GM19463 (cell line): ENCODE results near the gene ZNF479.
"Not testable (repeated sequence)": the region's sequence is repeated elsewhere in the genome, so short reads cannot be mapped to it uniquely, and the experiment has no call there.

ENCODE experiments used
- ATAC-seq: cut with Tn5 transposase; IDR thresholded peaks from one replicate; pipeline ENCODE4 v1.9.1; 2021; ENCODE audit warnings: mild to moderate bottlenecking, moderate library complexity; ENCODE audit not compliant: unreplicated experiment

Gene ZNF479

GRCh38 chr7:57132336-57132735 is at the start of gene ZNF479:
Gene ZNF479, minus strand, starts transcription at chr7:57132436. Its CDS starts 112 bp downstream, at chr7:57132324.
- not testable (repeated sequence) for ATAC-seq

- no peak for ATAC-seq
These were observed 49.8 kb upstream of the ZNF479 start for GRCh38 chr7:57182031-57182430.

- no peak for ATAC-seq
These were observed 49.0 kb upstream of the ZNF479 start for GRCh38 chr7:57181281-57181680.

GRCh38 chr7:57179776-57180415 is 47.7 kb upstream of the ZNF479 start:
- ATAC-seq, result no peak

GRCh38 chr7:57178768-57179139 is 46.5 kb upstream of the ZNF479 start:
- no peak for ATAC-seq

- ATAC-seq, result no peak
These were observed 45.9 kb upstream of the ZNF479 start for GRCh38 chr7:57177856-57178767.

- no peak for ATAC-seq
These were observed 44.8 kb upstream of the ZNF479 start for GRCh38 chr7:57176928-57177635.

- no peak for ATAC-seq
These were observed 33.2 kb upstream of the ZNF479 start for GRCh38 chr7:57165285-57165899.

GRCh38 chr7:57120123-57120784 is 12.0 kb downstream of the ZNF479 start:
- not testable (repeated sequence) for ATAC-seq
